ENCODE data around the gene ROR1. TPM values are rescaled to one million over a fixed set of nuclear protein-coding genes. Genes with fewer than 3 reads are reported as not detected.
A peak's percentile ranks its signal among the peaks of the same experiment; 100 is the strongest.
"Not testable (repeated sequence)": the region's sequence is repeated elsewhere in the genome, so short reads cannot be mapped to it uniquely, and the experiment has no call there.

The ROR1 gene
- total RNA-seq, 1 donor from 2014 or later: 13.6 TPM

- DNase-seq: no peak
Measured at GRCh38 chr1:64062529-64062928, 288.7 kb downstream of the ROR1 start.

GRCh38 chr1:64062941-64063581 is 289.2 kb downstream of the ROR1 start:
- no peak for DNase-seq

GRCh38 chr1:64065571-64065970 is 291.8 kb downstream of the ROR1 start:
- DNase-seq: no peak

GRCh38 chr1:64072089-64072793 is 298.4 kb downstream of the ROR1 start:
- no peak for DNase-seq

- DNase-seq: peak; percentile 17
Measured at GRCh38 chr1:64073705-64074104, 299.9 kb downstream of the ROR1 start.

GRCh38 chr1:64074767-64075166 is 300.9 kb downstream of the ROR1 start:
- DNase-seq: no peak

- DNase-seq: no peak
Measured at GRCh38 chr1:64077281-64077940, 303.6 kb downstream of the ROR1 start.

- DNase-seq: no peak
Measured at GRCh38 chr1:64080941-64081562, 307.2 kb downstream of the ROR1 start.

GRCh38 chr1:64082459-64082858 is 308.6 kb downstream of the ROR1 start:
- no peak for DNase-seq

- no peak for DNase-seq
Measured at GRCh38 chr1:64084451-64084850, 310.6 kb downstream of the ROR1 start.

GRCh38 chr1:64087768-64088167 is 314.0 kb downstream of the ROR1 start:
- no peak for DNase-seq

- DNase-seq: peak; percentile 50
Measured at GRCh38 chr1:64090436-64090835, 316.6 kb downstream of the ROR1 start.

GRCh38 chr1:64092851-64093371 is 319.1 kb downstream of the ROR1 start:
- peak; percentile 60 for DNase-seq

GRCh38 chr1:64093941-64094340 is 320.1 kb downstream of the ROR1 start:
- no peak for DNase-seq

GRCh38 chr1:64095832-64096231 is 322.0 kb downstream of the ROR1 start:
- DNase-seq: no peak

GRCh38 chr1:64097859-64098258 is 324.0 kb downstream of the ROR1 start:
- no peak for DNase-seq

GRCh38 chr1:64098436-64098835 is 324.6 kb downstream of the ROR1 start:
- no peak for DNase-seq

- no peak for DNase-seq
Measured at GRCh38 chr1:64098846-64099582, 325.2 kb downstream of the ROR1 start.

- DNase-seq: no peak
Measured at GRCh38 chr1:64100791-64101190, 327.0 kb downstream of the ROR1 start.

GRCh38 chr1:64104585-64104984 is 330.8 kb downstream of the ROR1 start:
- not testable (repeated sequence) for DNase-seq

- no peak for DNase-seq
Measured at GRCh38 chr1:64107118-64107519, 333.3 kb downstream of the ROR1 start.

GRCh38 chr1:64107632-64108031 is 333.8 kb downstream of the ROR1 start:
- DNase-seq: no peak
